Heart right ventricle (tissue), 16 donors: ENCODE results near the gene KIAA0513. TPM values are rescaled to one million over a fixed set of nuclear protein-coding genes. Genes with fewer than 3 reads are reported as not detected.

Experiments
- ATAC-seq, 8 donors: fragments of 200-7000 bp; cut with Tn5 transposase; one replicate each; pipeline ENCODE4 v1.9.1; 2020; ENCODE audit warnings: mild to moderate bottlenecking in 8 of 8, moderate library complexity in 8 of 8, moderate number of reproducible peaks in 1 of 8
- DNase-seq, 2 donors: peaks; one replicate each; pipeline ENCODE4 v3.0.0-alpha.2; 2020
- H3K27ac ChIP-seq, 10 donors: fragments of 200-600 bp; sonication (generic) in 2 of 10; one replicate each; pipeline versions ENCODE4 v1.5.0 to v1.8.0; 2020 to 2022; ENCODE audit warnings: mild to moderate bottlenecking in 3 of 10
- H3K27me3 ChIP-seq, 7 donors: fragments of 200-600 bp; one replicate each; pipeline ENCODE4 v1.8.0; 2021 to 2022; ENCODE audit warnings: mild to moderate bottlenecking in 2 of 7
- H3K36me3 ChIP-seq, 9 donors: fragments of 200-600 bp; sonication (generic) in 1 of 9; one replicate each; pipeline versions ENCODE4 v1.5.0 to v1.8.0; 2020 to 2022; ENCODE audit warnings: mild to moderate bottlenecking in 2 of 9
- H3K4me1 ChIP-seq, 9 donors: fragments of 200-600 bp; sonication (generic) in 1 of 9; one replicate each; pipeline versions ENCODE4 v1.5.0 to v1.8.0; 2020 to 2022; ENCODE audit warnings: mild to moderate bottlenecking in 4 of 9
- H3K4me3 ChIP-seq, 10 donors: fragments of 200-600 bp; sonication (generic) in 2 of 10; one replicate each; pipeline versions ENCODE4 v1.5.0 to v1.8.0; 2020 to 2022; ENCODE audit warnings: mild to moderate bottlenecking in 7 of 10, moderate library complexity in 2 of 10
- H3K9me3 ChIP-seq, 11 donors: fragments of 200-600 bp in 10 of 11; sonication (generic) in 2 of 11; one replicate each; pipeline versions ENCODE4 v1.5.0 to v1.8.0; 2013 to 2022; ENCODE audit warnings: mild to moderate bottlenecking in 2 of 11, control low read depth in 1 of 11, moderate library complexity in 1 of 11
- CTCF ChIP-seq, 9 donors: fragments of 200-600 bp; sonication (generic) in 2 of 9; IDR thresholded peaks; one replicate each; pipeline versions ENCODE4 v1.5.0 to v1.8.0; 2021 to 2022; ENCODE audit warnings: antibody characterized with exemption in 9 of 9, mild to moderate bottlenecking in 5 of 9, moderate library complexity in 1 of 9
- WGBS, 2 donors: extraction: QIAGEN DNeasy Blood & Tissue Kit; methylation state at CpG; one replicate each; pipeline ENCODE4 v1.1.7; 2013; ENCODE audit warnings: inconsistent platforms in 1 of 2; 5-methylcytosine and 5-hydroxymethylcytosine counted together
- intact Hi-C, 10 donors: fragments of 100-400 bp; cut with DNase I; formaldehyde crosslinking; loops; one replicate each; pipeline versions ENCODE4 v1.11.1 to v1.14.2; 2022
- polyA plus RNA-seq, 2 donors: library from polyadenylated mRNA; stranded (reverse); fragments of 200-250 nt; gene quantifications; one replicate each; pipeline ENCODE4 v1.2.3, GENCODE V29; 2013
- total RNA-seq, 10 donors: library from RNA; stranded (reverse); fragmentation: NEBNext Ultra II Directional in 3 of 10; extraction: Animal tissue kit (Norgen Biotek cat#: 25700) in 3 of 10; gene quantifications; one replicate each; pipeline versions ENCODE4 v1.2.1 to v1.2.4, GENCODE V29; 2021 to 2023
- donor health status: Arrhythmogenic right ventricular cardiomyopathy.
- donor health status: ischemic (EF 13 %, LVEDD 7.1; RV severe dilation, severe dysfunction).
- donor health status: healthy with polysubstance abuse.
- donor health status: DM: no; HTN: yes; CAD: no.
- donor health status: DM: no; HTN: no; CAD: no.
- donor health status: ischemic (EF 25% LVEDD 6.9; RV normal size, moderate dysfunction).
- donor health status: ischemic (EF 25% LVEDD 5.7; RV mildly dilated, moderate dysfunction).
- donor health status: healthy.
- donor health status: DM: yes; HTN: yes; CAD: no.
- donor health status: Ischemic cardiomyopathy.
- donor health status: ischemic (EF 35%, LVEDD 5.7; RV mildly dilated, moderate dysfunction).
- donor health status: nonischemic (EF 11% LVEDD 7.7; RV severe dilation, severe dysfunction).
- donor health status: DM: yes; HTN: yes; CAD: no.
- donor health status: PGD.
- donor health status: ischemic (EF 29% LVEDD 5.4; RV normal size, mild dysfunction).
- donor health status: nonischemic (EF 23%, LVEDD 6.1; RV moderate dilation, normal function).

Gene KIAA0513
- total and polyA plus RNA-seq, 12 donors, result 2.4 to 10.9 (median 8.3) TPM

- intact Hi-C loops, result no loop called here
- ATAC-seq, result no peak
- DNase-seq, result no peak
- H3K36me3 ChIP-seq, result peaks cover 0 to 90% (median 10%) of the 10 kb centered on the region in 9 donors
- 94 to 96% methylated on average over 16 of the region's 16 CpGs for WGBS, 2 donors
- H3K4me3 ChIP-seq, result no peak overlapping the region
- no peak for TF ChIP-seq CTCF (IDR thresholded peaks at IDR 0.05)
- H3K9me3 ChIP-seq, result no peaks in the 10 kb centered on the region
- no peaks in the 10 kb centered on the region for H3K27me3 ChIP-seq
- no peak overlapping the region for H3K27ac ChIP-seq
- peaks cover 0 to 8% (median 0%) of the 10 kb centered on the region in 9 donors for H3K4me1 ChIP-seq
Measured at GRCh38 chr16:85077576-85078125, 50.1 kb downstream of the KIAA0513 start.

- ATAC-seq, result no peak
- Histone ChIP-seq H3K27ac (no peak overlapping the region), H3K4me3 (no peak overlapping the region), H3K9me3 (no peaks in the 10 kb centered on the region), H3K4me1 (peaks cover 0 to 8% (median 0%) of the 10 kb centered on the region in 9 donors), H3K36me3 (peaks cover 0 to 85% (median 10%) of the 10 kb centered on the region in 9 donors), H3K27me3 (no peaks in the 10 kb centered on the region)
- intact Hi-C loops, result no loop called here
- no peak for TF ChIP-seq CTCF (IDR thresholded peaks at IDR 0.05)
- WGBS, 2 donors, result 93 to 94% methylated on average over 10 of the region's 10 CpGs
- no peak for DNase-seq
Measured at GRCh38 chr16:85078226-85078625, 50.6 kb downstream of the KIAA0513 start.

GRCh38 chr16:85078952-85079351 lies 51.4 kb downstream of the KIAA0513 start:
- Histone ChIP-seq H3K36me3 (peaks cover 0 to 77% (median 10%) of the 10 kb centered on the region in 9 donors), H3K4me3 (no peak overlapping the region), H3K27me3 (no peaks in the 10 kb centered on the region), H3K27ac (no peak overlapping the region), H3K4me1 (peaks cover 0 to 10% (median 0%) of the 10 kb centered on the region in 9 donors), H3K9me3 (no peaks in the 10 kb centered on the region)
- TF ChIP-seq CTCF (IDR thresholded peaks at IDR 0.05), result no peak
- 98% methylated on average over 10 of the region's 10 CpGs for WGBS, 2 donors
- intact Hi-C loops, result no loop called here
- ATAC-seq (no peak), DNase-seq (no peak)

- Histone ChIP-seq H3K27ac (no peak overlapping the region), H3K27me3 (no peaks in the 10 kb centered on the region), H3K36me3 (peaks cover 0 to 67% (median 10%) of the 10 kb centered on the region in 9 donors), H3K4me3 (no peak overlapping the region), H3K4me1 (peaks cover 0 to 10% (median 0%) of the 10 kb centered on the region in 9 donors), H3K9me3 (no peaks in the 10 kb centered on the region)
- intact Hi-C loops, result loop anchor here in 6 of 10 donors (5.0 to 10.0 kb wide), 5 partner anchors 48 to 325 kb away; partner anchors contain the start of gene ZDHHC7 (in 2 of the 6)
- TF ChIP-seq CTCF (IDR thresholded peaks at IDR 0.05), result no peak
- 88% methylated on average over 22 of the region's 22 CpGs for WGBS, 2 donors
- ATAC-seq (no peak), DNase-seq (no peak)
Measured at GRCh38 chr16:85079785-85080570, 52.4 kb downstream of the KIAA0513 start.
